IPS-NIHi11 (cell line): ENCODE results near the gene CSAD.

Experiments
- DNase-seq: peaks from one replicate; pipeline ENCODE4 v3.0.0; 2012; ENCODE audit warnings: mixed read lengths, low spot score

Gene CSAD

GRCh38 chr12:53198486-53199110, 17.9 kb upstream of the CSAD start:
- no peak for DNase-seq

- DNase-seq: no peak
Measured at GRCh38 chr12:53197011-53197640, 16.4 kb upstream of the CSAD start.

GRCh38 chr12:53196486-53196885, 15.8 kb upstream of the CSAD start:
- no peak for DNase-seq

- no peak for DNase-seq
Measured at GRCh38 chr12:53195516-53196420, 15.0 kb upstream of the CSAD start.

GRCh38 chr12:53194973-53195372, 14.2 kb upstream of the CSAD start:
- no peak for DNase-seq

GRCh38 chr12:53193985-53194716, 13.4 kb upstream of the CSAD start:
- no peak for DNase-seq

- DNase-seq: no peak
Measured at GRCh38 chr12:53193040-53193439, 12.3 kb upstream of the CSAD start.

GRCh38 chr12:53192531-53193021, 11.9 kb upstream of the CSAD start:
- no peak for DNase-seq

- no peak for DNase-seq
Measured at GRCh38 chr12:53191885-53192530, 11.3 kb upstream of the CSAD start.

GRCh38 chr12:53191096-53191884, 10.6 kb upstream of the CSAD start:
- no peak for DNase-seq

- DNase-seq: peak; percentile 89
Measured at GRCh38 chr12:53190108-53190729, 9.5 kb upstream of the CSAD start.

- DNase-seq: no peak
Measured at GRCh38 chr12:53187145-53187899, 6.6 kb upstream of the CSAD start.

- DNase-seq: no peak
Measured at GRCh38 chr12:53186745-53187144, 6.0 kb upstream of the CSAD start.

- DNase-seq: no peak
Measured at GRCh38 chr12:53185582-53186153, 4.9 kb upstream of the CSAD start.

GRCh38 chr12:53184828-53185227, 4.1 kb upstream of the CSAD start:
- DNase-seq: no peak

GRCh38 chr12:53182903-53183302, 2.2 kb upstream of the CSAD start:
- no peak for DNase-seq

GRCh38 chr12:53181935-53182334, 1.2 kb upstream of the CSAD start:
- DNase-seq: no peak

GRCh38 chr12:53180931-53181645, 363 bp upstream of the CSAD start:
- peak; percentile 96 for DNase-seq
